Mucosa of stomach (tissue), 1 donor: ENCODE results near the gene RNF26.

Source experiments
- H3K27me3 ChIP-seq: one replicate; pipeline ENCODE4 v1.7.0; 2013; ENCODE audit warnings: mild to moderate bottlenecking, low read length; ENCODE audit not compliant: control insufficient read depth, insufficient read depth
- H3K36me3 ChIP-seq: one replicate; pipeline ENCODE4 v1.7.0; 2013; ENCODE audit warnings: low read length; ENCODE audit not compliant: control insufficient read depth, insufficient read depth
- H3K4me1 ChIP-seq: one replicate; pipeline ENCODE4 v1.7.0; 2013; ENCODE audit warnings: mild to moderate bottlenecking, low read length; ENCODE audit not compliant: control insufficient read depth, insufficient read depth
- H3K4me3 ChIP-seq: one replicate; pipeline ENCODE4 v1.7.0; 2013; ENCODE audit warnings: low read length
- H3K9ac ChIP-seq: one replicate; pipeline ENCODE4 v1.7.0; 2013; ENCODE audit warnings: mild to moderate bottlenecking, low read length, moderate library complexity
- H3K9me3 ChIP-seq: one replicate; pipeline ENCODE4 v1.7.0; 2013; ENCODE audit warnings: mild to moderate bottlenecking, low read length, moderate library complexity; ENCODE audit not compliant: control insufficient read depth
- donor health status: Pancreatic carcinoma.

The RNF26 gene

GRCh38 chr11:119363081-119363850 lies 28.9 kb downstream of the RNF26 start:
- no peak overlapping the region for H3K4me3 ChIP-seq
- H3K9me3 ChIP-seq, result no peaks in the 10 kb centered on the region
- H3K36me3 ChIP-seq, result no peaks in the 10 kb centered on the region
- H3K4me1 ChIP-seq, result peaks cover 45% of the 10 kb centered on the region
- peaks cover 16% of the 10 kb centered on the region for H3K27me3 ChIP-seq
- H3K9ac ChIP-seq, result peak overlapping the region; percentile 42

DNA sequence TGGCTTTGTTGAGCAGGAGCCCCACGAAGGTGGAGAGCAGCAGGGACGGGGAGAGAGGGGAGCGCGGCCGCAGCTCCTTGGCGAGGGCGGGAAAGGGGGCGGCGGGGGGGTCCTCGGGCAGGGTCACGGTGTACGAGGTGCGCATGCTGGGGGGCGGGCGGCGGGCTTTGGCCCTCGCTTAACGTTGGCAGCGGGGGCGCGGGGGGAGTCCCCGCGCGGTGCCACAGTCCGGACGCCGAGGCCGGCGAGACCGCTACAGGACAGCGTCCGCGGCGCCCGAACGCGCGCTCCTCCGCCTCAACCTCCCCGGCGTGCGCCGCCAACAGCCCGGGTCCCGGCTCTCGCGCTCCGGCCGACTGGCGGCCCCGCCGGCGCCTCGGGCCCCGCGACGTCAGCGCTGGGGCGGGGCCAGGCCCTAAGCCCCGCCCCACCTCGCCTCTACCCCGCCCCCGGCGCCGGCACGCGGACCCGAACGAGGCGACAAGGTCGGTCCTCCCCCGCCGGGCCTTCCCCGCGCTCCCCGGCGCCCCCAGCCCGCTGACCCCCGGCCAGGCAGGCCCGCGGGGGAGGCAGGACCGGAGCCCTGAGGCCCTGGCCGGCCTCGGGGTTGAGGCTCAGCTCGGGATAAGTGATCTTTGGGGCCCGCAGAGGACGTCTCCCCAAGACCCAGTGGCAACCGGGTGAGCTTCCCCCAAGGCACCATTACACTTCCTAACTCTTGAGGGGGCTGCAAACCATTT lies 29.7 kb downstream of the RNF26 start:
- no peak overlapping the region for H3K4me3 ChIP-seq
- H3K36me3 ChIP-seq, result no peaks in the 10 kb centered on the region
- H3K9me3 ChIP-seq, result no peaks in the 10 kb centered on the region
- H3K9ac ChIP-seq, result peak overlapping the region; percentile 42
- H3K4me1 ChIP-seq, result peaks cover 53% of the 10 kb centered on the region
- peaks cover 16% of the 10 kb centered on the region for H3K27me3 ChIP-seq

DNA sequence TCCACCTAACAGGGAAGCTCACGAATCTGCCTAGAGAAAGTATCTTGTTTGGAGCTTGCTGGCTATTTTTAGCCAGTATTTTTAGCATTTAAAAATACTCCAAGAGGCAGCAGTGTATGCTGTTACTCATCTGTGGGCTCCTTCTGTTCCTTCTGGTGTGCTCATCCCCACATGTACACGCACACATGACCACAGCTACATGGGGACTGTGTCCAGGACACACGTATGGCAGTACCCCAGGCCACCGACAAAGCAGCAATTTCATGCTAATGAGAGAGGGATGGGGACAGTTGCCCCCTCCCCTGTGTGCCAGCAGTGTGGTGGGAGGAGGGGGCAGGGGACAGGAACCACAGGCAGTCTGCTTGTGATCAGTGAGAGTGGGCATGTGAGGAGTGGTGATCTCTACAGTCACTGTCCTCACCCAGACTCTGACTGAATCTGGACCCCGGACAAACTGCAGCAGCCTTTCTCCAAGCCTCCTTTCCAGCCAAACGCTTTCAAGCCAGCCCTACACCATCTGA lies 30.8 kb downstream of the RNF26 start:
- no peak overlapping the region for H3K9ac ChIP-seq
- no peak overlapping the region for H3K4me3 ChIP-seq
- no peaks in the 10 kb centered on the region for H3K36me3 ChIP-seq
- H3K9me3 ChIP-seq, result no peaks in the 10 kb centered on the region
- H3K4me1 ChIP-seq, result peaks cover 64% of the 10 kb centered on the region
- H3K27me3 ChIP-seq, result peaks cover 16% of the 10 kb centered on the region

GRCh38 chr11:119366690-119367620 lies 32.6 kb downstream of the RNF26 start:
- Histone ChIP-seq H3K27me3 (peaks cover 16% of the 10 kb centered on the region), H3K36me3 (no peaks in the 10 kb centered on the region), H3K4me3 (no peak overlapping the region), H3K4me1 (peaks cover 69% of the 10 kb centered on the region), H3K9me3 (no peaks in the 10 kb centered on the region), H3K9ac (no peak overlapping the region)

- Histone ChIP-seq H3K27me3 (peaks cover 16% of the 10 kb centered on the region), H3K9ac (no peak overlapping the region), H3K4me3 (no peak overlapping the region), H3K36me3 (no peaks in the 10 kb centered on the region), H3K9me3 (no peaks in the 10 kb centered on the region), H3K4me1 (peaks cover 67% of the 10 kb centered on the region)
Measured at GRCh38 chr11:119367661-119368120, 33.4 kb downstream of the RNF26 start.

DNA sequence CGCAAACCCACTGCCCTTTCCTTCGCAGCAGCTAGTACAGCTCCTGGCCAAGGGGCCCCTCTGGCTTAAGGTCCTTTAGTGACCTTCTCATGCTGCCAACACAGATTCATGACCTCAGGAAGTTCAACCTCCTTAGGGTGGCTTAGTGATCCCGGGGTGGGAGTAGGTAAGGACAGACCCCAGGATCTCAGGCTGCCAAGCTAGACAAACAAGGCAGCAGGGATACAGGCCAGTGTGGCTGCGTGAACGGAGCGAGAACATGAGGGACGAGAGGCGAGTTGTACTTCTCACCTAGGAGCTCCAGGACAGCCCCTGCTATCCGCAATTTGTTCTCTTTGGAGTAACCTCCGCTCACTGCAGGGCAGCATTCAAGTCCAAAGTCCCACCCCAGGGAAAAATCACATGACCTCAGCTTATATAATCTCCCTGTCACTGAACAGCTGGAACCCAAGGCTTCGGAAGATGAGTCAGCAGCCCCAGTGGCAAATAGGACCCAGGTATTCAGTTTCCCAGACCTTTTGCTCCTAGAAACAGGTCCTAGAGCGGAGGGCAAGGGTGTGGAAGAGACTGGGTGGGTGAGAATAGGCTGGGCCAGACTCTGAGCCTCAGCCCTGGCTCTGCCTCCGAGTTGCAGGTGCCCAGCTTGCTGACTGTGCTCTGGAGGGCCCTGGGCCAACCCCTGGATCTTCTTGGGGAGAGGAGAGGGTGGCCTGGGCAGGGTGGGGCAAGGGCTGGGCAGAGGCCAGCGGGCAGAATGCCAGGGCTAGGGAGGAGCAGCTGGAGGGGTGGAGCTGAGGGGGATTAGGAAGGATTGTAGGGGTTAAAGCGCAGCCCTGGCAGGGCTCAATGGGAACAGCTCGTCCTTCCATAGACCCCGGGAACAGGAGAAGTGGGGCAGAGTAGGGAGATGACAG lies 34.1 kb downstream of the RNF26 start:
- Histone ChIP-seq H3K27me3 (peaks cover 12% of the 10 kb centered on the region), H3K4me3 (no peak overlapping the region), H3K9ac (peak overlapping the region; percentile 9), H3K4me1 (peaks cover 67% of the 10 kb centered on the region), H3K36me3 (no peaks in the 10 kb centered on the region), H3K9me3 (no peaks in the 10 kb centered on the region)

- Histone ChIP-seq H3K4me3 (no peak overlapping the region), H3K27me3 (peaks cover 7% of the 10 kb centered on the region), H3K36me3 (no peaks in the 10 kb centered on the region), H3K4me1 (peaks cover 65% of the 10 kb centered on the region), H3K9ac (peak overlapping the region; percentile 9), H3K9me3 (no peaks in the 10 kb centered on the region)
Measured at GRCh38 chr11:119369132-119369925, 35.0 kb downstream of the RNF26 start.

GRCh38 chr11:119370486-119371046 lies 36.2 kb downstream of the RNF26 start:
- no peaks in the 10 kb centered on the region for H3K36me3 ChIP-seq
- H3K9ac ChIP-seq, result no peak overlapping the region
- H3K4me1 ChIP-seq, result peaks cover 68% of the 10 kb centered on the region
- no peak overlapping the region for H3K4me3 ChIP-seq
- no peaks in the 10 kb centered on the region for H3K27me3 ChIP-seq
- no peaks in the 10 kb centered on the region for H3K9me3 ChIP-seq

- H3K9me3 ChIP-seq, result no peaks in the 10 kb centered on the region
- no peak overlapping the region for H3K9ac ChIP-seq
- H3K36me3 ChIP-seq, result no peaks in the 10 kb centered on the region
- H3K4me3 ChIP-seq, result no peak overlapping the region
- peaks cover 73% of the 10 kb centered on the region for H3K4me1 ChIP-seq
- H3K27me3 ChIP-seq, result no peaks in the 10 kb centered on the region
Measured at GRCh38 chr11:119371067-119371601, 36.8 kb downstream of the RNF26 start.

GRCh38 chr11:119371778-119372182 lies 37.5 kb downstream of the RNF26 start:
- Histone ChIP-seq H3K9me3 (no peaks in the 10 kb centered on the region), H3K4me3 (no peak overlapping the region), H3K27me3 (no peaks in the 10 kb centered on the region), H3K36me3 (no peaks in the 10 kb centered on the region), H3K9ac (no peak overlapping the region), H3K4me1 (peaks cover 72% of the 10 kb centered on the region)
